AG09309 (cell line): ENCODE data around the gene SLC25A12.

Experiments used
- DNase-seq: peaks from one replicate; pipeline ENCODE4 v3.0.0-alpha.2; 2010; ENCODE audit warnings: low read depth
- H3K4me3 ChIP-seq: 2 replicates; pipeline ENCODE4 v1.5.1; 2011; ENCODE audit warnings: mild to moderate bottlenecking, low read depth, low read length, moderate library complexity; ENCODE audit not compliant: control insufficient read depth
- CTCF ChIP-seq: IDR thresholded peaks from 2 replicates; pipeline ENCODE4 v1.5.1; 2011; ENCODE audit warnings: mild to moderate bottlenecking, low read depth, low read length, inconsistent platforms; ENCODE audit not compliant: insufficient read depth, control insufficient read depth; ENCODE audit errors: missing control alignments

SLC25A12 gene

GRCh38 chr2:171893196-171893823 lies 734 bp downstream of the SLC25A12 start:
- no peak for TF ChIP-seq CTCF
- DNase-seq, result no peak
- peak overlapping the region; percentile 99 for H3K4me3 ChIP-seq

- no peak for TF ChIP-seq CTCF
- no peak for DNase-seq
- H3K4me3 ChIP-seq, result no peak overlapping the region
Observed at GRCh38 chr2:171889808-171890207, 4.2 kb downstream of the SLC25A12 start.

GRCh38 chr2:171889333-171889732 lies 4.7 kb downstream of the SLC25A12 start:
- no peak overlapping the region for H3K4me3 ChIP-seq
- TF ChIP-seq CTCF, result no peak
- no peak for DNase-seq

GRCh38 chr2:171883275-171883893 lies 10.7 kb downstream of the SLC25A12 start:
- no peak overlapping the region for H3K4me3 ChIP-seq
- TF ChIP-seq CTCF, result no peak
- no peak for DNase-seq

GRCh38 chr2:171882089-171882769 lies 11.8 kb downstream of the SLC25A12 start:
- no peak for DNase-seq
- TF ChIP-seq CTCF, result no peak
- no peak overlapping the region for H3K4me3 ChIP-seq

- no peak overlapping the region for H3K4me3 ChIP-seq
- TF ChIP-seq CTCF, result no peak
- no peak for DNase-seq
Observed at GRCh38 chr2:171880774-171881173, 13.3 kb downstream of the SLC25A12 start.

- no peak overlapping the region for H3K4me3 ChIP-seq
- DNase-seq, result no peak
- no peak for TF ChIP-seq CTCF
Observed at GRCh38 chr2:171879865-171880264, 14.2 kb downstream of the SLC25A12 start.
